Smooth muscle cell (in vitro differentiated cells): ENCODE results near the gene ACTN3. TPM values are rescaled to one million over a fixed set of nuclear protein-coding genes. Genes with fewer than 3 reads are reported as not detected.

Experiments used
- DNase-seq: peaks from one replicate; lab custom pipeline; 2025; ENCODE audit not compliant: unreplicated experiment; lab: John Stamatoyannopoulos, UW
- H2AFZ ChIP-seq: fragments of 200-600 bp; sonication (generic); 2 replicates; pipeline ENCODE4 v1.6.0; 2016; ENCODE audit warnings: antibody characterized with exemption, low read depth, mild to moderate bottlenecking
- H3F3A ChIP-seq: fragments of 200-600 bp; sonication (generic); 2 replicates; pipeline ENCODE4 v1.6.0; 2017; ENCODE audit warnings: antibody characterized with exemption, low read depth
- H3K27ac ChIP-seq: fragments of 200-600 bp; sonication (generic); 2 replicates; pipeline ENCODE4 v1.5.1; 2016; ENCODE audit warnings: low read depth, mild to moderate bottlenecking
- H3K27me3 ChIP-seq: fragments of 200-600 bp; sonication (generic); 2 replicates; pipeline ENCODE4 v1.6.1; 2016; ENCODE audit warnings: low read depth, mild to moderate bottlenecking
- H3K36me3 ChIP-seq: fragments of 200-600 bp; sonication (generic); 2 replicates; pipeline ENCODE4 v1.5.1; 2016; ENCODE audit warnings: low read depth
- H3K4me1 ChIP-seq: fragments of 200-600 bp; sonication (generic); 2 replicates; pipeline ENCODE4 v1.5.1; 2016; ENCODE audit warnings: low read depth
- H3K4me2 ChIP-seq: fragments of 200-600 bp; sonication (generic); 2 replicates; pipeline ENCODE4 v1.6.0; 2016; ENCODE audit warnings: mild to moderate bottlenecking
- H3K4me3 ChIP-seq: fragments of 200-600 bp; sonication (generic); 2 replicates; pipeline ENCODE4 v1.5.1; 2016; ENCODE audit warnings: mild to moderate bottlenecking
- H3K79me2 ChIP-seq: fragments of 200-600 bp; sonication (generic); 2 replicates; pipeline ENCODE4 v1.6.0; 2016; ENCODE audit warnings: low read depth, mild to moderate bottlenecking
- H3K9ac ChIP-seq: fragments of 200-600 bp; sonication (generic); 2 replicates; pipeline ENCODE4 v1.6.0; 2016; ENCODE audit warnings: low read depth
- H3K9me3 ChIP-seq: fragments of 200-600 bp; sonication (generic); replicated peaks from 2 replicates; pipeline ENCODE4 v1.5.1; 2016; ENCODE audit warnings: low read depth
- H4K20me1 ChIP-seq: fragments of 200-600 bp; sonication (generic); 2 replicates; pipeline ENCODE4 v1.6.0; 2016; ENCODE audit warnings: low read depth
- CTCF ChIP-seq: fragments of 200-600 bp; sonication (generic); IDR thresholded peaks from 2 replicates; pipeline ENCODE4 v1.5.1; 2017; ENCODE audit warnings: borderline replicate concordance, mild to moderate bottlenecking, antibody characterized with exemption; ENCODE audit not compliant: insufficient read depth, poor library complexity, severe bottlenecking
- WGBS: methylation state at CpG from one replicate; pipeline ENCODE4 v1.1.7; 2016; ENCODE audit warnings: low lambda C conversion rate; 5-methylcytosine and 5-hydroxymethylcytosine counted together
- polyA plus RNA-seq: library from polyadenylated mRNA; unstranded; fragments of >200 nt; fragmentation: Nextera tagmentation; extraction: Ambion mirVana; gene quantifications from 2 replicates; pipeline ENCODE4 v1.2.1, GENCODE V29; 2016
- total RNA-seq: library from RNA; depleted of rRNA; stranded (reverse); fragments of >200 nt; gene quantifications from 2 replicates; pipeline ENCODE4 v1.2.3, GENCODE V29; 2014

ACTN3 gene
- total and polyA plus RNA-seq, 2 experiments from 2014 or later = 1.4 TPM; not detected in 1

GRCh38 chr11:66607126-66607834 lies 60.6 kb downstream of the ACTN3 start:
- Histone ChIP-seq H3K4me3 (no peak overlapping the region), H3K4me2 (no peak overlapping the region)

GRCh38 chr11:66609721-66610617 lies 63.3 kb downstream of the ACTN3 start:
- H3K27me3 ChIP-seq = no peaks in the 10 kb centered on the region
- no peak overlapping the region for H3K9ac ChIP-seq
- no peak overlapping the region for H3K27ac ChIP-seq
- TF ChIP-seq CTCF = no peak
- 89% methylated on average over 4 of the region's 4 CpGs for WGBS
- no peak overlapping the region for H2AFZ ChIP-seq
- DNase-seq = no peak
- no peak overlapping the region for H3K4me2 ChIP-seq
- no peaks in the 10 kb centered on the region for H3K4me1 ChIP-seq
- H3F3A ChIP-seq = no peaks in the 10 kb centered on the region
- no peaks in the 10 kb centered on the region for H3K79me2 ChIP-seq
- H3K36me3 ChIP-seq = no peaks in the 10 kb centered on the region
- H3K4me3 ChIP-seq = no peak overlapping the region
- H3K9me3 ChIP-seq = no peaks in the 10 kb centered on the region
- H4K20me1 ChIP-seq = no peaks in the 10 kb centered on the region

More at GRCh38 chr11:66607126-66607834, 60.6 kb downstream of the ACTN3 start:
- Histone ChIP-seq H3K27ac (no peak overlapping the region), H3K27me3 (no peaks in the 10 kb centered on the region), H3F3A (no peaks in the 10 kb centered on the region), H3K36me3 (no peaks in the 10 kb centered on the region), H4K20me1 (no peaks in the 10 kb centered on the region), H3K9ac (no peak overlapping the region), H3K79me2 (no peaks in the 10 kb centered on the region), H3K9me3 (no peaks in the 10 kb centered on the region), H2AFZ (no peak overlapping the region), H3K4me1 (no peaks in the 10 kb centered on the region)
- 91% methylated on average over 8 of the region's 8 CpGs for WGBS
- TF ChIP-seq CTCF = no peak
- no peak for DNase-seq

GRCh38 chr11:66612458-66612857 lies 65.8 kb downstream of the ACTN3 start:
- H3K9ac ChIP-seq = no peak overlapping the region
- H3K27me3 ChIP-seq = no peaks in the 10 kb centered on the region
- no peak for TF ChIP-seq CTCF
- H3K79me2 ChIP-seq = peaks cover 9% of the 10 kb centered on the region
- peaks cover 7% of the 10 kb centered on the region for H3K4me1 ChIP-seq
- no peak overlapping the region for H3K27ac ChIP-seq
- no peak overlapping the region for H2AFZ ChIP-seq
- H3K36me3 ChIP-seq = no peaks in the 10 kb centered on the region
- H3K9me3 ChIP-seq = no peaks in the 10 kb centered on the region
- DNase-seq = no peak
- no peak overlapping the region for H3K4me2 ChIP-seq
- peaks cover 7% of the 10 kb centered on the region for H4K20me1 ChIP-seq
- no peak overlapping the region for H3K4me3 ChIP-seq
- 96% methylated on average over 1 of the region's 1 CpG for WGBS
- H3F3A ChIP-seq = peaks cover 10% of the 10 kb centered on the region

Other genes starting within 250 kb of the ACTN3 start
- gene CD248, start 229.9 kb upstream of the ACTN3 start, total RNA-seq = 29.0 and 35.5 TPM in 2 replicates
- gene CD248, start 229.9 kb upstream of the ACTN3 start, polyA plus RNA-seq = 196 and 287 TPM in 2 replicates
- gene RIN1, start 210.5 kb upstream of the ACTN3 start, total RNA-seq = 7.5 and 18.0 TPM in 2 replicates
- 15.3 and 18.3 TPM in 2 replicates for gene RIN1, start 210.5 kb upstream of the ACTN3 start, polyA plus RNA-seq
- 22.7 and 23.8 TPM in 2 replicates for gene BRMS1, start 201.8 kb upstream of the ACTN3 start, total RNA-seq
- gene BRMS1, start 201.8 kb upstream of the ACTN3 start, polyA plus RNA-seq = 44.2 and 56.7 TPM in 2 replicates
- 26.5 and 27.1 TPM in 2 replicates for gene B4GAT1, start 199.3 kb upstream of the ACTN3 start, total RNA-seq
- 29.4 and 35.1 TPM in 2 replicates for gene B4GAT1, start 199.3 kb upstream of the ACTN3 start, polyA plus RNA-seq
- gene SLC29A2, start 175.1 kb upstream of the ACTN3 start, total RNA-seq = 3.5 TPM in 2 replicates
- 8.5 and 8.8 TPM in 2 replicates for gene SLC29A2, start 175.1 kb upstream of the ACTN3 start, polyA plus RNA-seq
- gene NPAS4, start 125.9 kb upstream of the ACTN3 start, total RNA-seq = 0.58 and 0.85 TPM in 2 replicates
- 0.84 and 1.1 TPM in 2 replicates for gene NPAS4, start 125.9 kb upstream of the ACTN3 start, polyA plus RNA-seq
- 36.1 and 38.7 TPM in 2 replicates for gene MRPL11, start 108.1 kb upstream of the ACTN3 start, total RNA-seq
- 54.5 and 68.4 TPM in 2 replicates for gene MRPL11, start 108.1 kb upstream of the ACTN3 start, polyA plus RNA-seq
- gene PELI3, start 80.0 kb upstream of the ACTN3 start, total RNA-seq = 2.1 and 3.8 TPM in 2 replicates
- gene PELI3, start 80.0 kb upstream of the ACTN3 start, polyA plus RNA-seq = 9.4 and 10.6 TPM in 2 replicates
- 34.6 and 59.2 TPM in 2 replicates for gene DPP3, start 66.5 kb upstream of the ACTN3 start, total RNA-seq
- 38.0 and 40.1 TPM in 2 replicates for gene DPP3, start 66.5 kb upstream of the ACTN3 start, polyA plus RNA-seq
- 25.9 and 30.1 TPM in 2 replicates for gene BBS1, start 36.3 kb upstream of the ACTN3 start, total RNA-seq
- 13.0 and 15.6 TPM in 2 replicates for gene BBS1, start 36.3 kb upstream of the ACTN3 start, polyA plus RNA-seq
- gene ZDHHC24, start 855 bp upstream of the ACTN3 start, total RNA-seq = 11.1 and 15.7 TPM in 2 replicates
- 13.9 and 14.4 TPM in 2 replicates for gene ZDHHC24, start 855 bp upstream of the ACTN3 start, polyA plus RNA-seq
- 0.27 and 0.45 TPM in 2 replicates for gene CTSF, start 21.7 kb downstream of the ACTN3 start, total RNA-seq
- gene CTSF, start 21.7 kb downstream of the ACTN3 start, polyA plus RNA-seq = 0.62 TPM in 1 of 2 replicates, not detected in the other
- gene CCDC87, start 46.2 kb downstream of the ACTN3 start, total RNA-seq = 2.5 TPM in 1 of 2 replicates, not detected in the other
- gene CCDC87, start 46.2 kb downstream of the ACTN3 start, polyA plus RNA-seq = 0.56 and 0.91 TPM in 2 replicates
- 24.6 and 29.2 TPM in 2 replicates for gene CCS, start 46.3 kb downstream of the ACTN3 start, total RNA-seq
- gene CCS, start 46.3 kb downstream of the ACTN3 start, polyA plus RNA-seq = 104 and 113 TPM in 2 replicates
- gene RBM14, start 69.7 kb downstream of the ACTN3 start, total RNA-seq = 25.3 and 34.4 TPM in 2 replicates
- 41.0 and 41.1 TPM in 2 replicates for gene RBM14, start 69.7 kb downstream of the ACTN3 start, polyA plus RNA-seq
- gene RBM4, start 91.8 kb downstream of the ACTN3 start, total RNA-seq = 110 and 125 TPM in 2 replicates
- gene RBM4, start 91.8 kb downstream of the ACTN3 start, polyA plus RNA-seq = 121 and 150 TPM in 2 replicates
- 17.0 and 17.6 TPM in 2 replicates for gene RBM4B, start 131.0 kb downstream of the ACTN3 start, total RNA-seq
- gene RBM4B, start 131.0 kb downstream of the ACTN3 start, polyA plus RNA-seq = 17.8 and 23.7 TPM in 2 replicates
- 15.6 and 20.9 TPM in 2 replicates for gene SPTBN2, start 182.3 kb downstream of the ACTN3 start, total RNA-seq
- 15.7 and 18.3 TPM in 2 replicates for gene SPTBN2, start 182.3 kb downstream of the ACTN3 start, polyA plus RNA-seq